ENCODE data around the gene GSC2. TPM values are rescaled to one million over a fixed set of nuclear protein-coding genes. Genes with fewer than 3 reads are reported as not detected.

GSC2 gene
- total and polyA plus RNA-seq, 9 of the 15 experiments (the other 6 are each of a cell fraction or from before 2014, with no cell fraction given) = not detected

DNA sequence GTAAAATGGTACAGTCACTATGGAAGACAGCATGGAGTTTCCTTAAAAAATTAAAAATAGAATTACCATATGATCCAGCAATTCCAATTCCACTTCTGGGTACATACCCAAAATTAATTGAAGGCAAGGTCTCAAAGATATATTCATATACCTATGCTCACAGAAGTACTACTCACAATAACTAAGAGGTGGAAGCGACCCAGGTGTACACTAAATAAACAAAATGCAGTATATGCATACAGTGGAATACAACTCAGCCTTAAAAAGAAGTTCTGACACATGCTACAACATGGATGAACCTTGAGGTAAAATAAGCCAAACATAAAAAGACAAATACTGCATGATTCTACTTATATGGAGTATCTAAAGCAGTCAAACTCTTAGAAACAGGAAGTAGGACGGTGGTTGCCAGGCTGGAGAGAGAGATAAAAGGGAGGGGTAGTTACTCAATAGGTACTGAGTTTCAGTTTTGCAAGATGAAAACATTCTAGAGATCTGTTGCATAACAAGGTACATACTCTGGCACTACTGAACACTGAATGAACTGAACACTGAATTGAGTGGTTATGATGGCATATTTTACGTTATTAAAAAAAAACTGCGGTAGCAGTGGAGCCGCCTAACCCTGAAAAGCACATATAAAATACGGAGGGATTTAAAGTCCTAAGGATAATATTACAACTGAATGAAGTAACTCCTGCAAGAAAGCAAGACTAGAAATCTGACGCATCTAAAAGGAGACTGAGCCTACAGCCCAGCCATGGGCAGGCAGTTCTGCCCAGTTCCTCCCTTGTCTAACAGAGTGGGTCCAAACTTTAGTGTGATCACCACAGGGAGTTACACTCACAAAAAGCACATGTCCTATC, 40.7 kb downstream of the GSC2 start (continued):
- TF ChIP-seq ZKSCAN3 (CRISPR knock-in tag; IDR thresholded peaks at IDR 0.05) (0 out of 2 replicates have a peak, but pooled peaks have one; percentile 68), ZBTB7A (IDR thresholded peaks at IDR 0.05; ENCODE audit: borderline replicate concordance, control insufficient read depth, low read depth, low read length) (no peak), ZNF384 (IDR thresholded peaks at IDR 0.05; ENCODE audit: low read depth, low read length) (peak; percentile 22; the same call in 1 of the 2 replicates), ZNF217 (CRISPR knock-in tag; IDR thresholded peaks at IDR 0.05) (no peak), SREBF2 (CRISPR knock-in tag; IDR thresholded peaks at IDR 0.05) (no peak), ZNF347 (CRISPR knock-in tag; IDR thresholded peaks at IDR 0.05; ENCODE audit: low read depth) (peak; percentile 70; the same call in 1 of the 2 replicates), MCM3 (IDR thresholded peaks at IDR 0.05) (no peak), ILF3 (IDR thresholded peaks at IDR 0.05; ENCODE audit: borderline replicate concordance) (peak; percentile 61; the same call in 1 of the 2 replicates), BCLAF1 (IDR thresholded peaks at IDR 0.05; ENCODE audit: borderline replicate concordance in 1 of 2, control insufficient read depth in 1 of 2, low read depth in 2 of 2, low read length in 1 of 2) (peak in 1 of 2 experiments; percentile 78; a peak in 1 of 4 replicates), PPARD (CRISPR knock-in tag; IDR thresholded peaks at IDR 0.05) (no peak), ZNF398 (CRISPR knock-in tag; IDR thresholded peaks at IDR 0.05) (no peak), ZNF668 (CRISPR knock-in tag; IDR thresholded peaks at IDR 0.05) (peak; percentile 23; the same call in 1 of the 2 replicates), ZNF778 (CRISPR knock-in tag; IDR thresholded peaks at IDR 0.05) (no peak), CREBBP (IDR thresholded peaks at IDR 0.05; ENCODE audit: low read depth, low read length) (no peak), ZKSCAN8 (CRISPR knock-in tag; IDR thresholded peaks at IDR 0.05) (peak; percentile 56; the same call in 1 of the 2 replicates), SIN3A (IDR thresholded peaks at IDR 0.05; ENCODE audit: borderline replicate concordance in 2 of 2, control insufficient read depth in 1 of 2, low read depth in 2 of 2, low read length in 2 of 2) (peak in 1 of 2 experiments; percentile 56; a peak in 1 of 4 replicates), FOXA3 (CRISPR knock-in tag; conservative IDR thresholded peaks at IDR 0.05 in 1 of 2, IDR thresholded peaks at IDR 0.05 in 1 of 2) (peak in 1 of 2 experiments; percentile 32; a peak in 2 of 4 replicates), HES1 (IDR thresholded peaks at IDR 0.05; ENCODE audit: low read depth) (peak; percentile 41; the same call in 1 of the 2 replicates)

Measured in K562 (cell line).